Stimulated activated CD8-positive, alpha-beta memory T cell treated with anti-CD3 and anti-CD28 coated beads, Interleukin-15, amount 100 ng/mL, for 1 hour (primary cell): ENCODE measurements around the gene C3orf38.
"Not testable (repeated sequence)": the region's sequence is repeated elsewhere in the genome, so short reads cannot be mapped to it uniquely, and the experiment has no call there.

Experiments used
- DNase-seq: peaks from one replicate; pipeline ENCODE4 v3.0.0-alpha.2; 2020; ENCODE audit warnings: low read depth

C3orf38 gene

GRCh38 chr3:88166419-88166971 is 16.7 kb downstream of the C3orf38 start:
- DNase-seq = no peak

DNA sequence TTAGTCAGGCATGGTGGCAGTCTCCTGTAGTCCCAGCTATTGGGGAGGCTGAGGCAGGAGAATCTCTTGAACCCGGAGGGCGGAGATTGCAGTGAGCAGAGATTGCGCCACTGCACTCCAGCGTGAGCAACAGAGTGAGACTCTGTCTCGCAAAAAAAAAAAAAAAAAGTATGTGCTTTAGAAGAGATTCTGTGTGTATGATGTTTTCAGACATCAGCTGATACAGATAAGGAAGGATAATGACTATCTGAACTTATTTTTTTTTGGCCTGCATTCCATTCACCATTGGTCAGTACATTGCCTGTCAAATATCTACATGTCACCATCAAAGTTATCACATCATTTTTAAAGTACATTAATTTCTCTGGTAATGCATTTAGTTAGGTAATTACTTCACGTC is 17.4 kb downstream of the C3orf38 start:
- DNase-seq = no peak

DNA sequence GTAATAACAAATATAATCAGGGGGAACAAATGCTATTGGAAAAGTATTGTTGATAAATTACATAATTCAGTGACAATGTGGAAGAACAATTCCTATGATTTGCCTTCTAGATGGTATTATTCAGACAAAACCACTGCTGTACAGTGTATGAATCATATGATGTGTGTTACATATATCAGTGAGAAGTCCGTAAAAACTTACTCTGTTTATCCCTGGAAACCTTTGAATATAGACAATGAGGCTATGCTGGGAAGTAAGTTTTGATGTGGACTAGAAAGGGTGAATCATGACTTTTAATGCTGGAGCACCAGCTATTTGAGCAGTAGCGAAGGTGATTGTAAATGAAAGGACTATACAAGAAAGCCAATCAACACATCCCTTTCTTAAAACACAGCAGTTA is 17.9 kb downstream of the C3orf38 start:
- DNase-seq = no peak

- DNase-seq = no peak
Observed at GRCh38 chr3:88168171-88168570, 18.4 kb downstream of the C3orf38 start.

DNA sequence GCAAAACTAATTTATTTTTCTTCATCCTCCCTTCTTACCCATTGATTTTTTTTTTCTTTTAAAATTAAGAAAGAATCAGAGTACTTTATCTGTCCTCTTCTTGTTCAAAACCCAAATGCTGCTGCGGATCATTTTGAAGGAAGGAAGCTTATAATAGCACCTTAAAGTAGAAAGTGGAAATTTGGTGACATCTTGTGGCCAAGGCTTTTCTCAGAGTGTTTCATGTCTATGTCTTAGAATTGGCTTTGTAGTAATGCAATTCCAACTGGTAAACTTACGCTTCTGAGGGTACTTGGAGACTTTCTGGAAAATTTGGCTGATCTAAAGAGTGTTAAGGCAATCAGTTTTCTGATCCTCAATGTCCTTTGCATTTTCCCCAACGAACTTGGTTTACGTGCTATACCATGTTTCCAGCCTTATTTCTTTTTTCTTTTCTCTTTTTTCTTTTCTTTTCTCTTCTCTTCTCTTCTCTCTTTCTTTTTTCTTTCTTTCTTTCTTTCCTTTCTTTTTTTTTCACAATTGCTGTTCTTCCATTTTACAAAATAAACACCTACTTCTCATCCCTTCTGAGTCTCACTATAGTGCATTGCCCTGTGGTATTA is 30.7 kb downstream of the C3orf38 start:
- DNase-seq = no peak

DNA sequence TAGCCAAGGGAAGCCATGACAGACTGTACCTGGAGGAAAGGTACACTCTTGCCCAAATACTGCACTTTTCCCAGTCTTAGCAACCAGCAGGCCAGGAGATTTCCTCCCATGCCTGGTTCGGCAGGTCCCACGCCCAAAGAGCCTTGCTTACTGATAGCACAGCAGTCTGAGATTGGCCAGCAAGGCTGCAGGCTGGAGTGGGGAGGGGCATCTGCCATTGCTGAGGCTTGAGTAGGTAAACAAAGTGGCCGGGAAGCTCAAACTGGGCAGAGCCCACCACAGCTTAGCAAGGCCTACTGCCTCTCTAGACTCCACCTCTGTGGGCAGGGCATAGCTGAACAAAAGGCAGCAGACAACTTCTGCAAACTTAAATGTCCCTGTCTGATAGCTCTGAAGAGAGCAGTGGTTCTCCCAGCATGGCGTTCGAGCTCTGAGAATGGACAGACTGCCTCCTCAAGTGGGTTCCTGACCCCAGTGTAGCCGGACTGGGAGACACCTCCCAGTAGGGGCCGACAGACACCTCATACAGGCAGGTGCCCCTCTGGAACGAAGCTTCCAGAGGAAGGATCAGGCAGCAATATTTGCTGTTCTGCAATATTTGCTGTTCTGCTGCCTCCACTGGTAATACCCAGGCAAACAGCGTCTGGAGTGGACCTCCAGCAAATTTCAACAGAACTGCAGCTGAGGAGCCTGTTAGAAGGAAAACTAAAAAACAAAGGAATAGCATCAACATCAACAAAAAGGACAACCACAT is 32.6 kb downstream of the C3orf38 start:
- DNase-seq = not testable (repeated sequence)

GRCh38 chr3:88188436-88188835 is 38.7 kb downstream of the C3orf38 start:
- DNase-seq = no peak

DNA sequence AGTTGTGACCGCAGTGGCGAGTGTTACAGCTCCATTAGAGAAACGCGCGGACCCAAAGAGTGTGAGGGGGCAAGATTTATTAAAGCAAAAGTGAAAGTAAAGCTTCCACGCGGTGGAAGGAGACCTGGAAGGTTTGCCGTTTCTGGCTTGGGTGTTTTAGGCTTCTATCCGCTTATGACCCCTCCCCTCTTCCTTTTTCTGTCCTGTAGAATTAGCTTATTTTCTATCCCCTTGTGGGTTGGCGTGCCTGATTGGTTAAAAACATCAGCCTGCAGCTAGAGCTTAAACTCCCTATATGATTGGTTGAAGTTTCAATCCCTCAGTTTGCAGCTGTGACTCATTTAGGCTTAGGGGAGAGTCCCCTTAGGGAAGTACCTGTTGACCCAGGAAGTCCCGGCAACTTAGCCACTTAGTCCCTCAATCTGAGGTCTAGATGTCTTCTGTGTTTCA is 39.6 kb downstream of the C3orf38 start:
- DNase-seq = no peak

DNA sequence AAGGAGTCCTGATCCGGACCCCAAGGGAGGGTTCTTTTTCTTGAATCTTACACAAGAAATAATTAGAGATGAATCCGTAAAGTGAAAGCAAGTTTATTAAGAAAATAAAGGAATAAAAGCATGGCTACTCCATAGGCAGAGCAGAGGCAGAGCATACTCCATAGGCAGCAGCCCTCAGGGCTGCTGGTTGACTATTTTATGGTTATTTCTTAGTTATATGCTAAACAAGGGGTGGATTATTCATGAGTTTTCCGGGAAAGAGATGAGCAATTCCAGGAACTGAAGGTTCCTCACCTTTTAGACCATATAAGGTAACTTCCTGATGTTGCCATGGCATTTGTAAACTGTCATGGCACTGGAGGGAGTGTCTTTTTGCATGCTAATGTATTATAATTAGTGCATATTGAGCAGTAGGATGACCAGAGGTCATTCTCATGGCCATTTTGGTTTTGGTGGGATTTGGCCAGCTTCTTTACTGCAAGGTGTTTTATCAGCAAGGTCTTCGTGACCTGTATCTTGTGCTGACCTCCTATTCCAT is 42.2 kb downstream of the C3orf38 start:
- DNase-seq = no peak

DNA sequence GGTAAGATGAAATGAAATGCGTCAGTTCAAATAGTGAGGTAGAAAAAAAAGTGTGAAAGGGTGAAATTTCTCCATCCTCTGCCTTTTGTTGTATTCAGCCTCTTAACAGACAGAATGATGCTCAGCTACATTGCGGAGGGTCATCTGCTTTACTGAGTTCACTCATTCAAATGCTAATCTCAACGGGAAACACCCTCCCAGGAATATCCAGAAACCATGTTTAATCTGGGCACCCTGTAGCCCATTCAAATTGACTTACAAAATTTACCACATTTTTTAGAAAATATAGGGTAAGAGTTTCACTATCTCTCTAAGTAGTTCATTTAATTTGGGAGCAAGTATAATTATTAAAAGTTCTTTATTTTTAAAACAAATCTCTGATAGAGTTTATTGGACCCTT is 42.9 kb downstream of the C3orf38 start:
- DNase-seq = no peak

- DNase-seq = no peak
Observed at GRCh38 chr3:88195951-88196434, 46.2 kb downstream of the C3orf38 start.

GRCh38 chr3:88198121-88198520 is 48.4 kb downstream of the C3orf38 start:
- no peak for DNase-seq

GRCh38 chr3:88203642-88204055 is 53.9 kb downstream of the C3orf38 start:
- peak; percentile 10 for DNase-seq
